GM21447 (cell line): ENCODE measurements around the gene PIK3R6.

Experiments used
- ATAC-seq: cut with Tn5 transposase; IDR thresholded peaks from one replicate; pipeline ENCODE4 v1.9.1; 2021; ENCODE audit not compliant: unreplicated experiment

PIK3R6 gene

GRCh38 chr17:8754890-8755289 is 112.6 kb downstream of the PIK3R6 start:
- no peak for ATAC-seq

GRCh38 chr17:8753976-8754440 is 113.5 kb downstream of the PIK3R6 start:
- ATAC-seq: no peak

- no peak for ATAC-seq
These were observed 114.1 kb downstream of the PIK3R6 start for GRCh38 chr17:8753136-8753975.
